ENCODE results near the gene CTDSPL. TPM values are rescaled to one million over a fixed set of nuclear protein-coding genes. Genes with fewer than 3 reads are reported as not detected.

CTDSPL gene
- polyA plus RNA-seq, 1 of the 3 experiments (the other 2 are of a cell fraction), result 22.1 TPM

- Histone ChIP-seq H3K4me1 (ENCODE audit: control insufficient read depth in 1 of 2, insufficient read depth in 2 of 2, low read depth in 1 of 2, low read length in 1 of 2) (no peaks in the 10 kb centered on the region), H2AFZ (ENCODE audit: low read depth) (no peak overlapping the region), H3K9ac (no peak overlapping the region), H3F3A (replicated peaks; ENCODE audit: insufficient read depth) (no peaks in the 10 kb centered on the region), H4K20me1 (ENCODE audit: insufficient read depth) (no peaks in the 10 kb centered on the region), H3K9me3 (no peaks in the 10 kb centered on the region), H3K27ac (ENCODE audit: low read depth in 2 of 2, low read length in 1 of 2) (no peak overlapping the region), H3K9me2 (no peaks in the 10 kb centered on the region), H3K36me3 (replicated peaks in 1 of 2; ENCODE audit: control insufficient read depth in 1 of 2, insufficient read depth in 2 of 2, low read length in 1 of 2) (peaks cover 3 to 5% of the 10 kb centered on the region in 2 experiments), H3K79me2 (ENCODE audit: insufficient read depth) (no peaks in the 10 kb centered on the region), H3K4me3 (ENCODE audit: low read depth in 2 of 2, low read length in 1 of 2) (no peak overlapping the region), H3K27me3 (ENCODE audit: insufficient read depth) (no peaks in the 10 kb centered on the region), H3K4me2 (no peak overlapping the region)
- TF ChIP-seq RAD21 (IDR thresholded peaks at IDR 0.05; ENCODE audit: low read length) (peak; percentile 47), REST (IDR thresholded peaks at IDR 0.05; ENCODE audit: low read depth, low read length) (no peak)
- ChIA-PET CTCF (interaction anchor here (0.8 to 3.7 kb wide), 8 partner anchors 11 to 170 kb away, joined by 3 to 21 read pairs (median 4); no protein-coding TSS in a partner anchor), POLR2A (interaction anchor here (0.7 kb wide), 1 partner anchor 17 kb away, joined by 3 read pairs; no protein-coding TSS in a partner anchor)
- DNase-seq, result peak; percentile 22
- 89% methylated on average over 6 of the region's 6 CpGs for WGBS (ENCODE audit: low lambda C conversion rate)
Observed at GRCh38 chr3:37833302-37834186, 28.1 kb upstream of the CTDSPL start.

GRCh38 chr3:37836589-37836988, 25.1 kb upstream of the CTDSPL start:
- peaks cover 3% of the 10 kb centered on the region in 2 experiments for H3K36me3 ChIP-seq (replicated peaks in 1 of 2; ENCODE audit: control insufficient read depth in 1 of 2, insufficient read depth in 2 of 2, low read length in 1 of 2)
- H3K4me3 ChIP-seq (ENCODE audit: low read depth in 2 of 2, low read length in 1 of 2), result no peak overlapping the region
- no peak overlapping the region for H3K4me2 ChIP-seq
- 68% methylated on average over 1 of the region's 1 CpG for WGBS (ENCODE audit: low lambda C conversion rate)
- H3K79me2 ChIP-seq (ENCODE audit: insufficient read depth), result no peaks in the 10 kb centered on the region
- no peak overlapping the region for H2AFZ ChIP-seq (ENCODE audit: low read depth)
- H3K9me2 ChIP-seq, result no peaks in the 10 kb centered on the region
- H3K27me3 ChIP-seq (ENCODE audit: insufficient read depth), result no peaks in the 10 kb centered on the region
- POLR2A ChIA-PET, result no interaction called here
- H3K27ac ChIP-seq (ENCODE audit: low read depth in 2 of 2, low read length in 1 of 2), result no peak overlapping the region
- no peaks in the 10 kb centered on the region for H3K9me3 ChIP-seq
- no peak for DNase-seq
- no peak overlapping the region for H3K9ac ChIP-seq
- H3F3A ChIP-seq (replicated peaks; ENCODE audit: insufficient read depth), result no peaks in the 10 kb centered on the region
- CTCF ChIA-PET, result interaction anchor here (1.7 to 1.8 kb wide), 2 partner anchors 16 to 131 kb away, joined by 5 read pairs; no protein-coding TSS in a partner anchor
- H3K4me1 ChIP-seq (ENCODE audit: control insufficient read depth in 1 of 2, insufficient read depth in 2 of 2, low read depth in 1 of 2, low read length in 1 of 2), result no peaks in the 10 kb centered on the region
- no peaks in the 10 kb centered on the region for H4K20me1 ChIP-seq (ENCODE audit: insufficient read depth)
- TF ChIP-seq TEAD4 (IDR thresholded peaks at IDR 0.05; ENCODE audit: borderline replicate concordance, insufficient read depth) (no peak), SIN3A (IDR thresholded peaks at IDR 0.05; ENCODE audit: borderline replicate concordance, low read depth, low read length) (no peak), NFIC (IDR thresholded peaks at IDR 0.05; ENCODE audit: borderline replicate concordance) (no peak)

Data from SK-N-SH (cell line).